Esophagus muscularis mucosa (tissue), 4 donors: ENCODE data around the gene TIGD1.

Experiments
- EP300 ChIP-seq: sonication (generic); formaldehyde crosslinking; IDR thresholded peaks from one replicate; pipeline ENCODE4 v1.6.1; 2017; ENCODE audit warnings: antibody characterized with exemption
- POLR2A ChIP-seq: fragments of 450-650 bp; IDR thresholded peaks from one replicate; pipeline ENCODE4 v1.6.1; 2017; ENCODE audit warnings: antibody characterized with exemption, moderate library complexity, mild to moderate bottlenecking, low read depth
- POLR2AphosphoS5 ChIP-seq, 2 donors: sonication (generic); formaldehyde crosslinking; IDR thresholded peaks; one replicate each; pipeline ENCODE4 v1.6.1; 2017; ENCODE audit warnings: antibody characterized with exemption in 2 of 2
- TF ChIP-seq, protein P1 (sequence below), 3 experiments: fragments of 200-600 bp in 2 of 3; fragments of 450-650 bp in 1 of 3; sonication (generic) in 2 of 3; IDR thresholded peaks; one replicate each; pipeline ENCODE4 v1.5.1; 2017 to 2019; ENCODE audit warnings: antibody characterized with exemption in 3 of 3, mild to moderate bottlenecking in 2 of 3, moderate library complexity in 1 of 3

DNA sequence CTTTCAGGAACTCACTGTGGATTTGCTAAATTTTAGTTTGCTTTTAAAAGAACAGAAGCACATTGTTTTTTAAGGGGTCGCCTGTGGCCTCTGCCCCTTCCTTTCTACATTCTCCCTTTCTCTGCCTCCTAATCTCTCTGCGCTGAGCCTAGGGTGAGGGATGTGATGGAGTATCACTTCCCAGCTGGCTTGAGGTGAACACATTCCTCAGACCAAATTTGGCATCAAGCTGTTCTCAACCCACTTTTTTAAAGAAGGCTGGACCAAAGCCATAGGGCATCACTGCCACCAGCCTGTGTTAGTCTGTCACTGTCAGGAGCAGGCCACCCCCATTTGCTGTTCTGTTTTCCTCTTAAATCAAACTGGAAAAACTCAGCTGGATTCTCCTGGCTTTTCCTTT, 27.5 kb upstream of the TIGD1 start:
- TF ChIP-seq, protein P1, sequence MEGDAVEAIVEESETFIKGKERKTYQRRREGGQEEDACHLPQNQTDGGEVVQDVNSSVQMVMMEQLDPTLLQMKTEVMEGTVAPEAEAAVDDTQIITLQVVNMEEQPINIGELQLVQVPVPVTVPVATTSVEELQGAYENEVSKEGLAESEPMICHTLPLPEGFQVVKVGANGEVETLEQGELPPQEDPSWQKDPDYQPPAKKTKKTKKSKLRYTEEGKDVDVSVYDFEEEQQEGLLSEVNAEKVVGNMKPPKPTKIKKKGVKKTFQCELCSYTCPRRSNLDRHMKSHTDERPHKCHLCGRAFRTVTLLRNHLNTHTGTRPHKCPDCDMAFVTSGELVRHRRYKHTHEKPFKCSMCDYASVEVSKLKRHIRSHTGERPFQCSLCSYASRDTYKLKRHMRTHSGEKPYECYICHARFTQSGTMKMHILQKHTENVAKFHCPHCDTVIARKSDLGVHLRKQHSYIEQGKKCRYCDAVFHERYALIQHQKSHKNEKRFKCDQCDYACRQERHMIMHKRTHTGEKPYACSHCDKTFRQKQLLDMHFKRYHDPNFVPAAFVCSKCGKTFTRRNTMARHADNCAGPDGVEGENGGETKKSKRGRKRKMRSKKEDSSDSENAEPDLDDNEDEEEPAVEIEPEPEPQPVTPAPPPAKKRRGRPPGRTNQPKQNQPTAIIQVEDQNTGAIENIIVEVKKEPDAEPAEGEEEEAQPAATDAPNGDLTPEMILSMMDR (IDR thresholded peaks at IDR 0.05), result no peak
- TF ChIP-seq POLR2A (no peak), EP300 (no peak), POLR2AphosphoS5 (IDR thresholded peaks at IDR 0.05) (no peak)
